WTC11 (cell line): ENCODE measurements around the gene TOP2A. TPM values are rescaled to one million over a fixed set of nuclear protein-coding genes. Genes with fewer than 3 reads are reported as not detected.

ENCODE experiments used
- ATAC-seq: fragments of 200-7000 bp; cut with Tn5 transposase; 2 replicates; pipeline ENCODE4 v1.10.0; 2021; ENCODE audit warnings: mild to moderate bottlenecking, moderate library complexity
- Bru-seq: library from RNA; stranded (reverse); fragments of 400-500 nt; gene quantifications from one replicate; lab custom pipeline; 2021; lab: Mats Ljungman, UMichigan
- CTCF ChIA-PET: fragments of 300-600 bp; sonication (Branson Sonifier 250); formaldehyde crosslinking; loops from one replicate; lab custom pipeline; 2021; ENCODE audit warnings: antibody characterized with exemption; lab: Charles Lee
- POLR2A ChIA-PET: fragments of 350-600 bp; sonication (Branson Sonifier 250); formaldehyde crosslinking; loops from one replicate; lab custom pipeline; 2021; ENCODE audit warnings: antibody characterized with exemption; lab: Charles Lee
- DNase-seq: peaks from one replicate; pipeline ENCODE4 v3.0.0; 2021; ENCODE audit warnings: low spot score
- H3K27ac Mint-ChIP-seq: 2 replicates; pipeline ENCODE4 v1.8.0; 2021; ENCODE audit warnings: mixed read lengths
- H3K27me3 Mint-ChIP-seq: 2 replicates; pipeline ENCODE4 v1.8.0; 2021; ENCODE audit warnings: low read depth, mild to moderate bottlenecking, moderate library complexity, mixed read lengths
- H3K36me3 Mint-ChIP-seq: 2 replicates; pipeline ENCODE4 v1.8.0; 2021; ENCODE audit warnings: mixed read lengths
- H3K4me1 Mint-ChIP-seq: 2 replicates; pipeline ENCODE4 v1.8.0; 2022; ENCODE audit warnings: mixed read lengths
- H3K4me3 Mint-ChIP-seq: 2 replicates; pipeline ENCODE4 v1.8.0; 2021; ENCODE audit warnings: mild to moderate bottlenecking, moderate library complexity, mixed read lengths
- H3K9me3 Mint-ChIP-seq: 2 replicates; pipeline ENCODE4 v1.8.0; 2021; ENCODE audit warnings: mixed read lengths
- ATF2 ChIP-seq: sonication (generic); formaldehyde crosslinking; IDR thresholded peaks from 2 replicates; pipeline ENCODE4 v1.8.1; 2022; ENCODE audit warnings: low read depth, missing genetic modification reagents, borderline replicate concordance
- E2F1 ChIP-seq: sonication (generic); formaldehyde crosslinking; IDR thresholded peaks from 2 replicates; pipeline ENCODE4 v1.8.0; 2022; ENCODE audit warnings: mild to moderate bottlenecking, missing genetic modification reagents
- ETV6 ChIP-seq: sonication (generic); formaldehyde crosslinking; IDR thresholded peaks from 2 replicates; pipeline ENCODE4 v1.8.1; 2022; ENCODE audit warnings: mild to moderate bottlenecking, missing genetic modification reagents
- FOXP1 ChIP-seq: sonication (generic); formaldehyde crosslinking; IDR thresholded peaks from 2 replicates; pipeline ENCODE4 v1.8.0; 2022; ENCODE audit warnings: missing genetic modification reagents, mild to moderate bottlenecking, moderate library complexity, borderline replicate concordance
- IRF2 ChIP-seq: sonication (generic); formaldehyde crosslinking; IDR thresholded peaks from 2 replicates; pipeline ENCODE4 v1.8.0; 2022; ENCODE audit warnings: low read depth, missing genetic modification reagents, borderline replicate concordance
- KAT7 ChIP-seq: sonication (generic); formaldehyde crosslinking; IDR thresholded peaks from 2 replicates; pipeline ENCODE4 v1.8.1; 2023; ENCODE audit warnings: missing genetic modification reagents, mild to moderate bottlenecking, borderline replicate concordance
- MAX ChIP-seq: sonication (generic); formaldehyde crosslinking; IDR thresholded peaks from 2 replicates; pipeline ENCODE4 v1.8.0; 2022; ENCODE audit warnings: mild to moderate bottlenecking, missing genetic modification reagents
- MXD4 ChIP-seq: fragments of 250-450 bp; sonication (Bioruptor Pico); IDR thresholded peaks from 2 replicates; pipeline ENCODE4 v1.8.0; 2021; ENCODE audit warnings: mild to moderate bottlenecking, moderate library complexity, borderline replicate concordance
- MYBL2 ChIP-seq: sonication (generic); formaldehyde crosslinking; IDR thresholded peaks from 2 replicates; pipeline ENCODE4 v1.8.1; 2023; ENCODE audit warnings: mild to moderate bottlenecking, moderate library complexity, missing genetic modification reagents
- NFE2L1 ChIP-seq: sonication (generic); formaldehyde crosslinking; IDR thresholded peaks from 2 replicates; pipeline ENCODE4 v1.8.1; 2023; ENCODE audit warnings: missing genetic modification reagents
- NFYB ChIP-seq: sonication (generic); formaldehyde crosslinking; conservative IDR thresholded peaks from 2 replicates; pipeline ENCODE4 v1.8.0; 2022; ENCODE audit warnings: low read depth, missing genetic modification reagents
- NR3C1 ChIP-seq: sonication (generic); formaldehyde crosslinking; conservative IDR thresholded peaks from 2 replicates; pipeline ENCODE4 v1.8.1; 2023; ENCODE audit warnings: low read depth, mild to moderate bottlenecking, missing genetic modification reagents
- PREB ChIP-seq: sonication (generic); formaldehyde crosslinking; IDR thresholded peaks from 2 replicates; pipeline ENCODE4 v1.8.1; 2022; ENCODE audit warnings: mild to moderate bottlenecking, missing genetic modification reagents, moderate library complexity, borderline replicate concordance
- SMAD4 ChIP-seq: sonication (generic); formaldehyde crosslinking; IDR thresholded peaks from 2 replicates; pipeline ENCODE4 v1.8.0; 2022; ENCODE audit warnings: mild to moderate bottlenecking, missing genetic modification reagents
- SP1 ChIP-seq: sonication (generic); formaldehyde crosslinking; conservative IDR thresholded peaks from 2 replicates; pipeline ENCODE4 v1.8.1; 2022; ENCODE audit warnings: missing genetic modification reagents
- ZNF138 ChIP-seq: sonication (generic); formaldehyde crosslinking; conservative IDR thresholded peaks from 2 replicates; pipeline ENCODE4 v1.8.1; 2022; ENCODE audit warnings: mild to moderate bottlenecking, moderate library complexity, missing genetic modification reagents
- ZNF317 ChIP-seq: sonication (generic); formaldehyde crosslinking; IDR thresholded peaks from 2 replicates; pipeline ENCODE4 v1.8.1; 2023; ENCODE audit warnings: low read depth, mild to moderate bottlenecking, moderate library complexity, missing genetic modification reagents, borderline replicate concordance
- ZNF416 ChIP-seq: fragments of 250-450 bp; sonication (Bioruptor Pico); IDR thresholded peaks from 2 replicates; pipeline ENCODE4 v1.9.0; 2021; ENCODE audit warnings: mild to moderate bottlenecking, inconsistent platforms
- ZNF425 ChIP-seq: fragments of 250-450 bp; sonication (Bioruptor Pico); conservative IDR thresholded peaks from 2 replicates; pipeline ENCODE4 v1.9.0; 2021; ENCODE audit warnings: mild to moderate bottlenecking
- ZNF532 ChIP-seq: fragments of 250-450 bp; sonication (Bioruptor Pico); IDR thresholded peaks from 2 replicates; pipeline ENCODE4 v1.9.0; 2021; ENCODE audit warnings: mild to moderate bottlenecking, borderline replicate concordance
- ZNF671 ChIP-seq: fragments of 250-450 bp; sonication (Bioruptor Pico); IDR thresholded peaks from 2 replicates; pipeline ENCODE4 v1.8.0; 2021; ENCODE audit warnings: mild to moderate bottlenecking
- long read RNA-seq, 3 experiments: library from RNA in 1 of 3; library from capped mRNA in 1 of 3; library from polyadenylated mRNA in 1 of 3; unstranded in 2 of 3; stranded (forward) in 1 of 3; transcript quantifications; one replicate each; pipeline ENCODE4 v2.0.0, GENCODE V29; 2021
- total RNA-seq: library from RNA; stranded (reverse); gene quantifications from 3 replicates; pipeline ENCODE4 v1.2.3, GENCODE V29; 2021

TOP2A gene
- total RNA-seq: 273 to 307 TPM (median 292 TPM) in 3 replicates
- percentile 97 among the genes with signal in this experiment for Bru-seq, nascent RNA
- long read RNA-seq, experiment 1, full-length matches to known transcripts: 913 of 1,291 reads
- long read RNA-seq, experiment 1, partial matches to known transcripts: 248 of 1,291 reads
- long read RNA-seq, experiment 1, other reads (novel, unspliced or antisense): 130 of 1,291 reads
- long read RNA-seq, experiment 2, transcript TOP2A-204 (3 exons, 882 nt): major isoform, 8 of 339 reads
- long read RNA-seq, experiment 2, partial matches to known transcripts: 150 of 339 reads
- long read RNA-seq, experiment 2, other reads (novel, unspliced or antisense): 181 of 339 reads
- long read RNA-seq, experiment 3, full-length matches to known transcripts: 1 of 32 reads
- long read RNA-seq, experiment 3, partial matches to known transcripts: 29 of 32 reads
- long read RNA-seq, experiment 3, other reads (novel, unspliced or antisense): 2 of 32 reads

GRCh38 chr17:40417609-40418427 lies at the start of gene TOP2A:
Gene TOP2A, minus strand, starts transcription at chr17:40417896. Its CDS starts 105 bp downstream, at chr17:40417791.
- ChIA-PET POLR2A (interaction anchor here (0.7 to 1.5 kb wide), 5 partner anchors 13 to 116 kb away, joined by 3 to 7 read pairs (median 4); no protein-coding TSS in a partner anchor), CTCF (interaction anchor here (0.6 to 8.7 kb wide), 29 partner anchors 8 to 305 kb away, joined by 3 to 125 read pairs (median 5); partner anchors contain the start of genes GJD3 and IGFBP4)
- Mint-ChIP-seq H3K36me3 (peaks cover 33% of the 10 kb centered on the region), H3K4me1 (peaks cover 49% of the 10 kb centered on the region), H3K27ac (peak within 1 kb of the TSS; percentile 84), H3K9me3 (no peaks in the 10 kb centered on the region), H3K4me3 (peak within 1 kb of the TSS; percentile 97), H3K27me3 (no peaks in the 10 kb centered on the region; the same call in 1 of the 2 replicates)
- ATAC-seq (peak; percentile 95), DNase-seq (peak; percentile 97)
- TF ChIP-seq NR3C1: no peak
- no peak for TF ChIP-seq IRF2 (CRISPR knock-in tag)
- TF ChIP-seq FOXP1 (CRISPR knock-in tag): peak; percentile 32; the same call in 1 of the 2 replicates
- TF ChIP-seq MAX (CRISPR knock-in tag): peak; percentile 24; the same call in 1 of the 2 replicates
- no peak for TF ChIP-seq SMAD4
- TF ChIP-seq NFE2L1 (CRISPR knock-in tag): 0 out of 2 replicates have a peak, but pooled peaks have one; percentile 16
- TF ChIP-seq SP1 (CRISPR knock-in tag): 0 out of 2 replicates have a peak, but pooled peaks have one; percentile 53
- TF ChIP-seq KAT7 (CRISPR knock-in tag): 0 out of 2 replicates have a peak, but pooled peaks have one; percentile 15
- TF ChIP-seq ATF2 (CRISPR knock-in tag): no peak
- no peak for TF ChIP-seq ZNF532 (CRISPR knock-in tag)
- TF ChIP-seq E2F1 (CRISPR knock-in tag): peak; percentile 55; the same call in 1 of the 2 replicates
- no peak for TF ChIP-seq PREB
- peak; percentile 17; the same call in 1 of the 2 replicates for TF ChIP-seq ZNF317 (CRISPR knock-in tag)
- no peak for TF ChIP-seq ZNF425
- no peak for TF ChIP-seq MXD4 (CRISPR knock-in tag)
- TF ChIP-seq MYBL2: peak; percentile 99
- peak; percentile 74; the same call in 1 of the 2 replicates for TF ChIP-seq ETV6 (CRISPR knock-in tag)
- TF ChIP-seq ZNF138 (CRISPR knock-in tag): no peak
- no peak for TF ChIP-seq ZNF671 (CRISPR knock-in tag)
- TF ChIP-seq ZNF416 (CRISPR knock-in tag): 0 out of 2 replicates have a peak, but pooled peaks have one; percentile 50
- peak; percentile 98 for TF ChIP-seq NFYB
